ENCODE measurements around the gene JAG1.

JAG1 gene

DNA sequence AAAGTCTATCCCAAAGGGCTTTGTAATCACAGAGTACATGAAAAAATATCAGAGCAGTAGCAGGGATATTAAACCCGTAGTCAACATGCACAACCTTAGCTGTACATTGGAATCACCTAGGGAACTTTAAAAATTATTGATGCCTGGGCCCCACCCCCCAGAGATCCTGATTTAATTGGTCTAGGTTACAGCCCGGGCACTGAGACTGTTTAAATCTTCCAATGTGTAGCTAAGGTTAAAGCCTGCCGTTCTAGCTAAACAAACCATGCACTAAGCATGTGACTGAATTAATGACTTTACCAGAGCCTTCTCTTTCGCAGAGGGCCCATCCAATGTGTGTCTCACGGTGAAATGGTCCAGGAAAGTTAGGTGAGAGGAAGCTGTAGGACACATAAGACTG, 14.1 kb upstream of the JAG1 start:
- no peak overlapping the region for H3K27ac Mint-ChIP-seq (ENCODE audit: low read depth)

DNA sequence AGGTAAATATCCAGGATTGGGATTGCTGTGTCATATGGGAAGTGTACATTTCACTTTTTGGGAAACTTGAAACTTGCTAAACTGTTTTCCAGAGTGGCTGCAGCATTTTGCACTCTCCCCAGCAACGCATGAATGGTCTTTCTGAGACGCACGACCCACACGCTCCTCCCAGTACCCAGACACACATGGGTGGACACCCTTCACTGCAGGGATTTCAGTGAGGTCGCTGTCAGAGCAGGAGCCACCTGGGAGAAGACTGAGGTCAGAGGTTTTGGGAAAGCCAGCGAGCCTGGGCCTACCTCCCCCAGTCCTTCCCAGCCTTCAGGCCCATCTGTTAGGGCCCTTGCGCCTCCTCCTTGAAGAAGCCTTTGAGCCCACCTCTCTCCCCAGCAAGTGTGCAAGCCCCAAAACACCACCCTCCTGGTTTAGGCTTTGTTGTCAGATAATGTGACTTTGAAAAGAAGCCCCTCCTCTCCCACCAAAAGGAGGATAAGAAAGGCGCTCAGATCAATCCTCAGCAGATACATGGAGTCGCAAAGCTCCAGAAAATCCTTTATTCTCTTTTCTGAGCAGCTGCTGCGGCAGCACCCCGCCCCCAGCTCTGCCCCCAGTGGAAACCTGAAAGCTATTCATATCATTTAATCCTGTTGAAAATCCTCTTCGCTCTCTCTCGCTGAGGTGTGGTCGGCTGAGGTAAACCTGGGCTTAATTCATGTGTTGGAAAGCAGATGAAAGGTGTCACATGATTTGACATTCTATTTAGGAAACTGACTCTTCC, 12.7 kb upstream of the JAG1 start:
- ATAC-seq (replicated peaks; ENCODE audit: extremely low read depth, poor library complexity, severe bottlenecking) (no peak), DNase-seq (ENCODE audit: low spot score in 2 of 2) (no peak)
- H3K36me3 Mint-ChIP-seq (ENCODE audit: insufficient read depth) = no peaks in the 10 kb centered on the region
- no peak overlapping the region for H3K27ac Mint-ChIP-seq (ENCODE audit: low read depth)
- peaks cover 30% of the 10 kb centered on the region for H3K27me3 Mint-ChIP-seq
- no peaks in the 10 kb centered on the region for H3K4me1 Mint-ChIP-seq
- no peak overlapping the region for H3K4me3 Mint-ChIP-seq
- H3K9me3 Mint-ChIP-seq = no peaks in the 10 kb centered on the region

More for the DNA sequence above, 14.1 kb upstream of the JAG1 start:
- no peak overlapping the region for H3K4me3 Mint-ChIP-seq
- no peaks in the 10 kb centered on the region for H3K9me3 Mint-ChIP-seq
- no peaks in the 10 kb centered on the region for H3K4me1 Mint-ChIP-seq
- H3K36me3 Mint-ChIP-seq (ENCODE audit: insufficient read depth) = no peaks in the 10 kb centered on the region
- peaks cover 26% of the 10 kb centered on the region for H3K27me3 Mint-ChIP-seq
- ATAC-seq (replicated peaks; ENCODE audit: extremely low read depth, poor library complexity, severe bottlenecking) (no peak), DNase-seq (ENCODE audit: low spot score in 2 of 2) (no peak)

DNA sequence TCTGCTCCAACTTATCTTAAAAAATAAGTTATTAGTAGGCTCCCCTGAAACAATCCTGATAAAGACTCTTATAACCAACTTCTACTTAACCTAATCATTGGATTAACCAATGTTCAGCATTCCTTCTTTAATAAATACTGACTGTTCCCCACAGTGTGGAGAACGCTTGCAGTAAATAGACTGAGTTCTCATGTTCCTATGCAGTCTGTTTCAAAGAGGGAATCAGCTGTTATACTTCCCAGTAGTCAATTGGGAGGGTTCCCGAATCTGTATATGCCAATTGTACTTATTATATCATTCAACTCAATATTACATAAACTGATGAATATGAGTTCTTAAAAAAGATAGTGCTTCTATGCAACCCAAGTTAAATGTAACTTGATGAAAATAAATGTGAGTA, 9.7 kb upstream of the JAG1 start:
- Mint-ChIP-seq H3K4me1 (no peaks in the 10 kb centered on the region), H3K27me3 (peaks cover 42% of the 10 kb centered on the region), H3K4me3 (no peak overlapping the region), H3K36me3 (ENCODE audit: insufficient read depth) (no peaks in the 10 kb centered on the region), H3K9me3 (no peaks in the 10 kb centered on the region), H3K27ac (ENCODE audit: low read depth) (no peak overlapping the region)
- ATAC-seq (replicated peaks; ENCODE audit: extremely low read depth, poor library complexity, severe bottlenecking) (no peak), DNase-seq (ENCODE audit: low spot score in 2 of 2) (no peak)

DNA sequence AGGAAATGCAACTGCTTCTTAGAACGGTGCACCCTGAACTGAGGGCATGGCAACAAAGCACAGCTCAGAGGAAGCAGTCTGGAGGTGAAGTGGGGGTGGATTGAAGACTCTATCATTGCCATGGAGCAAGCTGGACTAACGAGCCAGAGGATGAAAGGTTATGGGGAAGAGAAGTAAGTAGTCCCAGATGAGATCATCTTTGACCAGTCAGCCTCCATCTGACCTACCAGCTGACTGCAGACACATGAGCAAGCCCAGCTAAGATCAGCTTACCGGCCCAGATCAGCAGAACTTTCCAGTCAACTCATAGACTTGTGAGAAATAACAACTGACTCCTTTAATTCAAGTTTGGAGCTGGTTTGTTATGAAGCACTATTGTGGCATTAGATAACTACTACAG, 9.1 kb upstream of the JAG1 start:
- Mint-ChIP-seq H3K36me3 (ENCODE audit: insufficient read depth) (no peaks in the 10 kb centered on the region), H3K27me3 (peaks cover 46% of the 10 kb centered on the region), H3K4me3 (no peak overlapping the region), H3K9me3 (no peaks in the 10 kb centered on the region), H3K27ac (ENCODE audit: low read depth) (no peak overlapping the region), H3K4me1 (no peaks in the 10 kb centered on the region)
- DNase-seq (ENCODE audit: low spot score in 2 of 2) (no peak), ATAC-seq (replicated peaks; ENCODE audit: extremely low read depth, poor library complexity, severe bottlenecking) (no peak)

DNA sequence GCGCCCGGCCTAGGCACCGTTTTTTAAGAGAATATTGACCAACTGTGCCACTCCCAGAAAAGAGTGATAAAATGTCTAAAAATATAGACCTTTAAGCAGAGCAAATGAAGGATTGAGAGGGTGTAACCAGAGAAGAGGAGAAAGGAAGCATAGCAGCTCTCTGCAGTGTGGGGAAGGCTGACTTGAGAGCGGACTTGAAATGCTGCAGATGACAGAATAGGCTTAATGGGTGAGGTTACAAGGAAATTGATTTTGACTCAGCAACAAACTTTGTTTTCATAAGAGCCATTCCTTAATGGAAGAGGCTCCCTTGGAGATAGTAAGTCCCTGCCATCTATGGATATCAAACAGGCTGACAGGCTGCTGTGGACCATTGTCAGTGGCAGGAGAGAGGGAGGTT, 7.7 kb upstream of the JAG1 start:
- Mint-ChIP-seq H3K27me3 (peaks cover 46% of the 10 kb centered on the region), H3K4me3 (no peak overlapping the region), H3K27ac (ENCODE audit: low read depth) (no peak overlapping the region), H3K36me3 (ENCODE audit: insufficient read depth) (no peaks in the 10 kb centered on the region), H3K9me3 (no peaks in the 10 kb centered on the region), H3K4me1 (no peaks in the 10 kb centered on the region)
- DNase-seq (ENCODE audit: low spot score in 2 of 2) (no peak), ATAC-seq (replicated peaks; ENCODE audit: extremely low read depth, poor library complexity, severe bottlenecking) (no peak)

GRCh38 chr20:10680571-10680970, 6.8 kb upstream of the JAG1 start:
- Mint-ChIP-seq H3K4me3 (no peak overlapping the region), H3K4me1 (no peaks in the 10 kb centered on the region), H3K36me3 (ENCODE audit: insufficient read depth) (no peaks in the 10 kb centered on the region), H3K27me3 (peaks cover 46% of the 10 kb centered on the region), H3K9me3 (no peaks in the 10 kb centered on the region), H3K27ac (ENCODE audit: low read depth) (no peak overlapping the region)
- ATAC-seq (replicated peaks; ENCODE audit: extremely low read depth, poor library complexity, severe bottlenecking) (no peak), DNase-seq (ENCODE audit: low spot score in 2 of 2) (no peak)

DNA sequence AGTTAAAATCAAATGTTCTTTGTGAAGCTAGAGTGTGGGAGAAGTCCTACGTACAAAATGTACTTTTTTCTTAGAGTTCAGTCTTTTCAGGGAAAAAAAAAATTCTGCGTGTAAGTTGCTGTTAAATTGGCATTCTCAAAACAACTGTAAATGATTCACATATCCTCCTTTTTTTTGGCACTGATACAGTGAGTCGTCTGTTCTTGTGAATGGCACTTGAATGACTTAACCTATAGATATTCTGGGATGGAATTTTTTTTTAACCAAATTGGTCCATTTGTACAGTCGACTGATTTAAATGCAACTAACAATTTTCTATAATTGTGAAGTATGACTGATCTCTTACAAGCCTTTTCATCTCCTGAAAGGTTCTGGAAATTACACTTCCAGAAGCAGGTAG, 5.5 kb upstream of the JAG1 start:
- no peak for ATAC-seq (replicated peaks; ENCODE audit: extremely low read depth, poor library complexity, severe bottlenecking)
- no peak for DNase-seq (ENCODE audit: low spot score in 2 of 2)
- Mint-ChIP-seq H3K27me3 (peaks cover 54% of the 10 kb centered on the region), H3K4me3 (no peak overlapping the region), H3K36me3 (ENCODE audit: insufficient read depth) (no peaks in the 10 kb centered on the region), H3K9me3 (no peaks in the 10 kb centered on the region), H3K4me1 (no peaks in the 10 kb centered on the region), H3K27ac (ENCODE audit: low read depth) (no peak overlapping the region)

- no peak overlapping the region for H3K4me3 Mint-ChIP-seq
- DNase-seq (ENCODE audit: low spot score in 2 of 2) (no peak), ATAC-seq (replicated peaks; ENCODE audit: extremely low read depth, poor library complexity, severe bottlenecking) (no peak)
- H3K9me3 Mint-ChIP-seq = no peaks in the 10 kb centered on the region
- H3K4me1 Mint-ChIP-seq = peaks cover 6% of the 10 kb centered on the region
- peaks cover 2% of the 10 kb centered on the region for H3K36me3 Mint-ChIP-seq (ENCODE audit: insufficient read depth)
- peaks cover 71% of the 10 kb centered on the region for H3K27me3 Mint-ChIP-seq
- H3K27ac Mint-ChIP-seq (ENCODE audit: low read depth) = no peak overlapping the region
Observed at GRCh38 chr20:10676518-10676917, 2.7 kb upstream of the JAG1 start.

GRCh38 chr20:10675450-10675848, 1.6 kb upstream of the JAG1 start:
- Mint-ChIP-seq H3K27ac (ENCODE audit: low read depth) (no peak overlapping the region), H3K4me1 (peaks cover 13% of the 10 kb centered on the region), H3K36me3 (ENCODE audit: insufficient read depth) (peaks cover 5% of the 10 kb centered on the region), H3K27me3 (peaks cover 75% of the 10 kb centered on the region), H3K4me3 (peak overlapping the region; percentile 56), H3K9me3 (no peaks in the 10 kb centered on the region)
- ATAC-seq (replicated peaks; ENCODE audit: extremely low read depth, poor library complexity, severe bottlenecking) = no peak
- no peak for DNase-seq (ENCODE audit: low spot score in 2 of 2)

DNA sequence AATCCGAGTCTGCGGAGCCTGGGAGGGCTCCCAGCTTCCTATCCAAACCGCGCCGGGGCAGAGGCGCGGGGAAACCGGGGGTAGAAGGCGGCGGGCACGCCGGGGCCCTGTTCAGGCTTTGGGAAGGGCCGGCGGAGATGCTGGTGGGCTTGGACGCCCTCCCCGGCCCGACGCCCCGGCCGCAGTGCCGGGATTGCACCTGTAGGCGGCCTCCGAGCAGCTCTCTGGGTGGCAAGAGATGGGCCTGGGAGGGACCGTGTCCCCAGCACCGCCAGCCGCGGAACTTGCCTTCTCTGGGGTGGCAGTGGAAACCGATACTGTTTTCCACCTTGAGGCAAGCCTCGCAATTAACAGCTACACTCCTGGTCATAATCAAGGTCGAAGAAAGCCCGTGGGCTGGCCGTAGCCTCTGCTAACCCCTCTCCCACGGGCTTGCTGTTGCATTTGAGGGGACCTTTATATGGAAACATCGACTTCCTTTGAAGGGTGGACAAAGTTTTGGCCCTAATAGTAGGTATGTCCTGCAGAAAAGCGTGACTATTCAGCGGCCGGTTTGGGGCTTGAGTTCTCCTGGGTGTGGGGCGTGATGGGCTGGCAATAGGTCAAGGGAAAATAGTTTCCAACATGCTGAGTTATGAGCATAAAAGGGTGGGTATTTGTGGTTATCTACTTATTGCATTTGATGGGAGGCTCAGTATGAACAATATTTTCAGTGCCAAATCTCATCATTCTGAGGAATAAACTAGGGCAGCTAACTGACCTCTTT, 1.1 kb upstream of the JAG1 start:
- Mint-ChIP-seq H3K36me3 (ENCODE audit: insufficient read depth) (peaks cover 5% of the 10 kb centered on the region), H3K27me3 (peaks cover 81% of the 10 kb centered on the region), H3K9me3 (no peaks in the 10 kb centered on the region), H3K4me1 (peaks cover 13% of the 10 kb centered on the region), H3K4me3 (peak overlapping the region; percentile 56), H3K27ac (ENCODE audit: low read depth) (no peak overlapping the region)
- DNase-seq (ENCODE audit: low spot score in 2 of 2) (no peak), ATAC-seq (replicated peaks; ENCODE audit: extremely low read depth, poor library complexity, severe bottlenecking) (no peak)

GRCh38 chr20:10673176-10673841, 490 bp downstream of the JAG1 start:
- peak overlapping the region; percentile 81 for H3K4me3 Mint-ChIP-seq
- no peaks in the 10 kb centered on the region for H3K9me3 Mint-ChIP-seq
- peaks cover 88% of the 10 kb centered on the region for H3K27me3 Mint-ChIP-seq
- H3K4me1 Mint-ChIP-seq = peaks cover 13% of the 10 kb centered on the region
- H3K36me3 Mint-ChIP-seq (ENCODE audit: insufficient read depth) = peaks cover 5% of the 10 kb centered on the region
- no peak overlapping the region for H3K27ac Mint-ChIP-seq (ENCODE audit: low read depth)
- no peak for ATAC-seq (replicated peaks; ENCODE audit: extremely low read depth, poor library complexity, severe bottlenecking)
- DNase-seq (ENCODE audit: low spot score in 2 of 2) = no peak

- no peak for ATAC-seq (replicated peaks; ENCODE audit: extremely low read depth, poor library complexity, severe bottlenecking)
- peak overlapping the region; percentile 81 for H3K4me3 Mint-ChIP-seq
- peaks cover 13% of the 10 kb centered on the region for H3K4me1 Mint-ChIP-seq
- no peak overlapping the region for H3K27ac Mint-ChIP-seq (ENCODE audit: low read depth)
- no peaks in the 10 kb centered on the region for H3K9me3 Mint-ChIP-seq
- peaks cover 5% of the 10 kb centered on the region for H3K36me3 Mint-ChIP-seq (ENCODE audit: insufficient read depth)
- peaks cover 86% of the 10 kb centered on the region for H3K27me3 Mint-ChIP-seq
- DNase-seq (ENCODE audit: low spot score in 2 of 2) = no peak
Observed at GRCh38 chr20:10672624-10673127, 1.1 kb downstream of the JAG1 start.
